Measurements from ENCODE around the gene MRPS5.

MRPS5 gene

DNA sequence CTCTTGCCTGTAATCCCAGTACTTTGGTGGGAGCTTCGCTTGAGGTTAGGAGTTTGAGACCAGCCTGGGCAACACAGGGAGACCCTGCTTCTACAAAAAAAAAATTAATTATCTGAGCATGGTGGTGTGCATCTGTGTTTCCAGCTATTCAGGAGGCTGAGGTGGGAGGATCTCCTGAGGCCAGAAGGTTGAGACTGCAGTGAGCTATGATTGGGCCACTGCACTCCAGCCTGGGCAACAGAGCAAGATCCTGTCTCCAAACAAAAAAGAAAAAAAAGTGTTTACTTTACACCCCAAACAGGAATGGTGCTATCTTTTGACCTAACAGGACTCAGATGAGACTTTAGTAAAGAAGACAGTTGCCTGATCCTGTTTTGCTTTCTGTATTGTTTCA, 60.5 kb downstream of the MRPS5 start:
- DNase-seq (ENCODE audit: low read depth in 2 of 2) = no peak

DNA sequence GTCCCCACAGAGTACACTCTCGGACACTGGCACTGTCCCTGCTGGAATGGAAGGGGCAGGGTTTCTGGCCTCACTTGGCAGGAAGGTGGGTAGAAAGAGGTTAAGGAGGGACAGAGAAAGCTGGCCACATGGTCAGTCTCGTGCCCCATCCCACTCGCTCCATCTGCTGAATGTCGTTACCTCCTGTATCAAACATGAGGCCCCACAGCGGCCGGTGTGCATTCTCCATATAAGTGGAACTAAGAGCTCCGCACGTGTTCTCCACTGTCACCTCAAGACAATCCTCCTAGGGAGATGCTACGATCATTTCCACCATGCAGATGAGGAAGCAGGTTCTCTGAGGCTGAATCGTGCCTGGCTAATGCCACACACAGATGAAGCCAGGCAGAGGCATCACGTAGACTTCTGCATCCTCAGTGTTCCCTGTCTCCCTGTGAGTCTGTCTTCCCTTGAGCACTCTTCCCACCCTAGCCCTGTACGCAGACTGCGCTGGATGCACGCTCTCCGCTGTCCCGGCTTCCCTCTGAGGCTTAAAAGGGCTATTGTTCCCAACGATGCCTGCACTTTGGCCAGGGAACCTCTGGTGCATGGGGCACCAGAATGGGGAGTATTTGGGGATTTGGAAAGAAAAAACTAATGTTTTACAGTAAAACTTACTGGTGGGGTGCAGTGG, 61.0 kb downstream of the MRPS5 start:
- DNase-seq (ENCODE audit: low read depth in 2 of 2) = no peak

DNA sequence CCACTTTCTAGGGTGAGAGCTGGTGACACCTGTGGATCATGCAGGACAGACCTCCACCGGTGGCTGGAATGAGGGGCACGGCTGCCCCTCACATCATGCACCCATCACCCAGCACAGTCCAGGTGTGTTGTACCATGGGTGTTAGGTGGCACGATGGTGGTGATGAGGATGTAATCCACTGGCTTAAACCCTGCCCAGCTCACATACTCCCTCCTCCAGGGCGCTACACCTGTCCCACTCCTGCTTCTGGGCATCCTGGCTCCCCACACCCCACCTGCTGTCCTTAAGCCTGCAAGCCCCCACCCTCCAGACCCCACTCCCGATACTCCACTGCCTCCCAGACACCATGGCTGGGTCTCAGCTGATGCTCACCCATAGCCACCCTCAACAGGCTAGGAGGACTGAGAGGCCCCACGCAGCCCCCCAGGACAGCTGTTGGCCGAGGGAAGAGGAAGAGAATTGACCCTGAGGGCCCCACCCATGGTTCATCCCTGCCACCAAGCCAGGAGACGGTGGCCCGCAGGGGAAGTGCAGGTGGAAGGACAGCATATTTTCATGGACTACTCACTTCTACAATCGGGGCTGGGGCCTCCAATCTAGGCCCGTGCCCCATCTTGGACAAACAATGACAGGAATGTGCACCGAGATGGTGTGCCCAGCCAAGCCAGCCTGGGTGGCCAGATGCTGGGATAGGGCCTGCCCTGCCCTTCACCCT, 61.8 kb downstream of the MRPS5 start:
- no peak for DNase-seq (ENCODE audit: low read depth in 2 of 2)

DNA sequence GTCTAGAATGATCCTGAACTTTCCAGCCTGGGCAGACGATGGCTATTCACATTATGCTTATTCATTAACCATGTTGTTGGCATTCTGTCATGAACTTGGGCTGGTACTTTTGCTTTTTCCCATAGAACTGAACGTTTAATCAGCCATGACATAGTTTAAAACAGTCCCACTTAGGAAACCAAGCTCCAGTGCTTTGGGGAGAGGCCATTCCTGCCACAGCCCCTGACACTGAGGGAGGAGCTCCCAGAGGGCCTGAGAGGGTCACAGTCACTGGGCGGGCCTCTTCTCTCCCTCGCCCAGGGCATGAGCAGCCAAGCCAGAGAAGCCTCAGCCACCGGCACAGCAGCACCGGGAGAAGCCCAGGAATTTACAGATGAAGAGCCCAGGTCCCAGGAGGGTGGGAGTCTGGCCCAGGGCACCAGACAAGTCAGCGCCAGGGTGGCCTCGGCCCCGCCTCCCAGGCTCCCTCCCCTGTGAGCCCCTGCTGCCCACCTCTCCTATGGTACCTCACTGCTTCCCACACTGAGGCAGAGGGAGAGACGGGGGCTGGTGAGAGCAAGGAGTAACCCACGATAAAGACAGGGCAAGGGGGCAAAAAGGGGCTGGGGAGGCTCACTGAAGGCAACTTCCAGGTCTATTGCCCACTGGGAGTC, 62.5 kb downstream of the MRPS5 start:
- no peak for DNase-seq (ENCODE audit: low read depth in 2 of 2)

DNA sequence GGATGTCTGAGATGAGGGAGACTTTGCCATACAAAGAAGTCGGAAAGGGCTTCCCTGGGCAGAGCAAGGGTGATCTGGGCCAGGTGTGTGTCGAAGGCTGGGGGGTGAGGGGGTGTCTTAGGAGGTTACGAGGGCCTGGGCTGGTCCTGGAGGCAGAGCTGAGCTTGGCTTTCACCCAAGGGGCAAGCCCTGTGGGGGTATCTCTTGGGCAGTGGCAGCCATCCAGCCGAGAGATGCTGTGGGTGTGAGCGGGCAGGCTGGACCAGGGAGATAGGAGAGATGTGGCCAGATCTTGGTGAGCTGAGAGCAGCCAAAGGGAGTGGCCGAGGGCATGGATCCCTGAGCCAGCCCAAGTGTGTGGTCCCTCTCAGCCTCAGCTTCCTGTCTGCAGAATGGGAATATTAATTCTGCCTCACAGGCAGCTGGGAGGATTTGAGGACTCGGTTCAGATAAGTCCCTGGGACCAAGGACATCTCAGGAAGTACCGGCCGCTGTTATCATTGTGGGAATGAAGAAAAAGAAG, 63.1 kb downstream of the MRPS5 start:
- DNase-seq (ENCODE audit: low read depth in 2 of 2) = no peak

DNA sequence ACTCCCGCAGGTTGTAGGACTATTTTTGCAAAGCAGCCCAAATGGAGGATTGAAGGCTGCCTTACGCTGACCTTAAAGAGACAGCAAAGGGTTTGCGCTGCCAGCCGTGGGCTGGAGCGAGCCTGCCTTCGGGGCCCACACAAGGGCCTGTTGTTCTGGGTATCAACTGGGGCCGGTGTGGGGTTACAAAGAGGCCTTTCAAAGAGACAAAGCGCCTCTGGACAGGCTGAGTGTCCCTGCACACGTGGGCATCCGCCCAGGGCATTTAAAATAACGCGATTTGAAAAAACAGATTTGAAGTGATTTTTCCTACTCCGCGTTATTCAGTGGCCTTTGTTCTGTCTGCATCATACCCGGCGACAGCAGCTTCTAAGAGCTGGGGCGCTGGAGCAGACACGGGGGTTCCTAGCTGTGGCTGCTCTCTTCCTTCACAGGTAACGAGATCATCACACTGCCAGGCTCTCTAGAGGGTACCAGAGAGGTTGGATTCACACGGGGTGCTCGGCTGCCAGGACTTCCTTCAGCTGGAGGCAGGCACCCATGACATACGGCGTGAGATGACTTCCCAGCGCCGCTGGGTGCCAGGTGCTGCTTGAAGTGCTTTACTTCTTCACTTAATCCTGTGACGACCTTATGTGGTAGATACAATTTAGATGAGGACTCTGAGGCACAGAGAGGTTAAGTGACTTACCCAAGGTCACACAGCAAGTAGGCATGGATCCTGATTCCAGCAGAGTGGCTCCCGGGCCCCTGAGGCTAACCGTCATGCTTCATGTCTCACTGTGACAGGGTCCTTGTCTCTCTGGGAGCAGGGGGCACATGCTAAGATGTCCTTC, 63.9 kb downstream of the MRPS5 start:
- DNase-seq (ENCODE audit: low read depth in 2 of 2) = no peak

DNA sequence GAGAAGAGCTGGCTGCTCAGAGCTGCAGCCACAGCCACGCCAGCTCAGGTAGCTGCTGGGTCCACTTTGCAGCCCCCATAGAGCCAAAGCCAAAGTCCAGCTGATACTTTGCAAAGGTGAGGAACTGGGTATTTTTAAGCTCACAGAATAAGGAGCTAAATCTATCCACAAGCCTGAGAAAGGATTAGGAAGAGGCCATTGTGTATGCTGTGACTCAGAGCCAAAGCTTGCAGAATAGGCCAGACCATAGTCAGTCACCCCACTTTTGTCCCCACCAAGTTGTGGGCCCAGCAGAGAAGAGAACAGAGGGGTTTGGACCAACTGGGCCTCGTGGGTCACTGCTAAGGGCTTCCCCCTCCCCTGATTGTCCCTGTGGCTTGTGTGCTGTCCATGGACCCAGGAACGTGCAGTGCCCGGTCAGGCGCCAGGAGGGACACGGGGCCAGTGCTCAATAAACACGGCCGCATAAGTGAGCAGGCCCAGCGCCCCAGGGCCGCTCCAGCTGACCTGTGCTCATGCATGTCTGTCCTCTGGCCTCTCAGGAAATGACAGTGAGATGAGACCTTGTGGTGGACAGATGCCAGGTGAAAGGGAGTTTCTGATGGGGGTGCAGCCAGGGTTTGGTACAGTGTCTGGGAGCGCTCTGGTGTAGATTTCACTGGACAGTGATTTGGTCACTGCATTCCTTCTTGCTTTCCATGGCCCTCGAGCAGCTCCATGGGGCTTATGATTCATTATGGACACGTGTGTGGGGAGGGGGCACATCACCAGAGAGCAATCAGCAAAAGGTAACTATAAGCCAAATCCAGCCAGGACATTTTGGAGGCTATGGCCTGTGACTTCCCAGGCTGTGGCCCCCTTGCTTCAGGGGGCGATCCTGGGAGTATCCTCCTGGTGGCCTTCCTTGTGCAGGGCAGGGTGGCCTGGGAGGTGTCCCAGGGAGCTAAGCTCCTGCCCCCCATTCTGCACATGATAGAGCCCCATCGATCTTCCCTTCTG, 64.8 kb downstream of the MRPS5 start:
- DNase-seq (ENCODE audit: low read depth in 2 of 2) = no peak

DNA sequence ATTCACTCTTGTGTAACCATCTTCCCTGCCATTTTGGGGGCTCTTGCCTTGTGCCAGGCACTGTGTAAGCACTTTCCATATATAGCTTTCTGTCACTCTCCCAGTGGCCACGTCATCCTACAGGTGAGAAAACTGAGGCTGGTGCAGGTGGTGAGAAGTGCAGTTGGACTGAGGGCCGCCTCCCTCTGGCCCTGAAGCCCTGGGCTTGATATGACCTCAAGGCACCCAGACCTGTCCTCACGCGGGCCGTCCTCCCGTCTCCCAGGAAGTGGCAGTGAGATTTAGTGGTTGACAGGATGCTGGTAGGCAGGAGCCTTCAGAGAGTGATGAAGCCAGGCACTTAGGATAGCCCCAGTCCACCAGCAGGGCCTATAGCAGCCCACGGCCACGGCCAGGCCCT, 65.6 kb downstream of the MRPS5 start:
- DNase-seq (ENCODE audit: low read depth in 2 of 2) = no peak

DNA sequence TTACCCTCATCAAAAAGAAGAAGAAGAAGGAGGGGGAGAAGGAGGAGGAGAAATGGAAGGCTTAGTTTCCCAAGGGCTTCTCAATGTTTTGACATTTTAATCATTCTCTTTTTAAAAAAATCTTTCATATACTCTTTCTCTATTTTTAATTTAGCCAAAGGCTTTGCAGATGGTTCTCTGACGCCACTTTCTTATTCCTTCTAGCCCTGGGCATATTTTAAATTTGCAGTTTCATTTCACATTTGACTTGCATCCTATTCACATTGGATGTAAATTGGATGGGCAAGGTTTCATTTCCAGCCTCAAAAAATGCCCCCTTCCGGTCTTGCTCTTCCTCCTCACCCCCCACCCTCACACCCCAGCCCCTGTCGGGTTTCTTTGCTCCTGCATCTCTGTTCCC, 66.3 kb downstream of the MRPS5 start:
- no peak for DNase-seq (ENCODE audit: low read depth in 2 of 2)

DNA sequence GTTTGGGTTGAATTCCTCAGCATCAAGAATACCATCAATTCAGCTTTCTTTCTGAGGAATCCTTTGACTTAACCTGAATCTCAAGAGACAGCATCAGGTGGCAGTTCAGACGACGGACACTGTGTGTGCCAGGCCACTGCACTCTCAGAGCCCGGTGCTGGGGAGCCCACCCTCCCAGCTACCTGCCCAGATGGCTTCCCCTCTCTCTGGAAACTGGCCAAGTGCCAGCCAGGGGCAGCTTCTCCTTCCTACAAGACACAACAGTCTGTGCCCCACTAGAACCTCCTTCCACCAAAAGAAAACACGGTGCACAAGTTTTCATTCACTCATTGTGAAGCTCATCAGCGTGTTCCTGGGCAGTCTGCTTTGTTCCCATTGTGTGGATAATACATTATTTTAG, 67.6 kb downstream of the MRPS5 start:
- no peak for DNase-seq (ENCODE audit: low read depth in 2 of 2)

DNA sequence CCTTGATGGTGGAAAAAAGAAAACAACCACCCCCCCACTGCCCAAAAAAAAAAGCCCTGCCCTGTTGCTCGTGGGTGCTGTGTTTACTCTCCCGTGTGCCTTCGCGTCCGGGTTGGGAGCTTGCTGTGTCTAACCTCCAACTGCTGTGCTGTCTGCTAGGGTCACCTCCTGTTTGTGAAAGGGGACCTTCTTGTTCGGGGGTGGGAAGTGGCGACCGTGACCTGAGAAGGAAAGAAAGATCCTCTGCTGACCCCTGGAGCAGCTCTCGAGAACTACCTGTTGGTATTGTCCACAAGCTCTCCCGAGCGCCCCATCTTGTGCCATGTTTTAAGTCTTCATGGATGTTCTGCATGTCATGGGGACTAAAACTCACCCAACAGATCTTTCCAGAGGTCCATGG, 68.1 kb downstream of the MRPS5 start:
- DNase-seq (ENCODE audit: low read depth in 2 of 2) = no peak

DNA sequence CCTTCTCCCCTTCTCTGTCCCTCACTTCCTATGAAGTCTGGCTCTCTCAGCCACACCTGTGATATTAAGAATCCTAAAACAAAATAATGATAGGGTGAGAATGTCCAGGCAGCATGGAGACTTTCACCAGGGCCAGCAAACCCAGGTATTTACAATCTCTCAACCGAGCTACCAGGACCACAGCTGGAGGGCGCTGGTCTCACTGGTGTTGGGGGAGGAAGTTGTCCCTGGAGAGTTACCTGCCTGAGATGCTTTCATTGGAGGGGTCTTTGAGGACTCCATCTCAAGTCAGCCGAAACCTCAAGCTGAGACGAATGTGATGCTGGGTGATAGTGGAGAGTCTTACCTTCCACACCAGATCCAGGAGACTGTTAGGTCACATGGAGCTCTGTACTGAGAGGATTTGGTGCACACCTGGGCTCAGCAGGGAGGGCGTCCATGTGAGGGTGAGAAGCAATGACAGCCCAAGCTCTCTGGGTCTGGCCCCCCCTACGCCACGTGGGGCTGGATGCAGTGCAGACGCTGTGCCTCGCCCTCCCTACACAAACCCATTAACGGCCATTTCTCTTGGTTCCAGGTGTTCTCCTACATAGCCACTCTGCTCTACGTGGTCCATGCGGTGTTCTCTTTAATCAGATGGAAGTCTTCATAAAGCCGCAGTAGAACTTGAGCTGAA, 68.7 kb downstream of the MRPS5 start:
- no peak for DNase-seq (ENCODE audit: low read depth in 2 of 2)

DNA sequence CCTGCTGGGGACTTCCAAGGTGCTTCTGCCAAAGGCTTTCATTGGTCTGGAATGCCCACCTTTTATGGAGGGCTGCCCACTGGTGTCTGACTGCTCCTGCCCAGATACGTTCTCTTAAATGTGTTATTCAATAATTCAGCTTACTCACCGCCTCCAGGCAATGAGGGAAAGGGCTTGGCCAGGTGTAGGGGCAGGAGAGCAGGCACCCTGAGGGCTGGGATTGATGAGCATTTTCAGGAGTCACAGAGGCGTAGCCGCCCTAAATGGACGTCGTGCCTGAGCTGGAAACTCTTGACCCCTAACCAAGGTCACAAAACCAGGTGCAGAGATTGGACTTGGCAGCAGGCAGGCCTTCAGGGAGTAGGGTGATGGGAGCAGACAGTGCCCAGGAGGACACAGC, 69.3 kb downstream of the MRPS5 start:
- DNase-seq (ENCODE audit: low read depth in 2 of 2) = no peak

DNA sequence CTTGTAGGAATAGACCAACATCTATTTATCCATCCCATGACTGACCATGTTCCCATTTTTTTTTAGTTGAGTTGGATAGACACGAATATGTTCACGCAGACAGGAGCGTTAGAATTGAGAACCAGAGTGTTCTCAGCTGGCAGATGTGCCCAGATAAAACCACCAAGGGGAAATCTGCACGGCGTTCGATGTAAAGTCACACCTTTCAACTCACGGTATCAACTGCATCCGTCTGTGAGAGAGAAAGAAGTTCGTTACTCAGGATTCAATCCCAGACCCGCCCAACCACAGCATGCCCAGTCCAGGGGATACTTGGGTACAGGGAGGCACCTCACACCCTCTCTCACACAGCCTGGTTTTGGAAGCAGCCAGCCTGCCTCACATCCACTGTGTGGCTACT, 70.0 kb downstream of the MRPS5 start:
- no peak for DNase-seq (ENCODE audit: low read depth in 2 of 2)

DNA sequence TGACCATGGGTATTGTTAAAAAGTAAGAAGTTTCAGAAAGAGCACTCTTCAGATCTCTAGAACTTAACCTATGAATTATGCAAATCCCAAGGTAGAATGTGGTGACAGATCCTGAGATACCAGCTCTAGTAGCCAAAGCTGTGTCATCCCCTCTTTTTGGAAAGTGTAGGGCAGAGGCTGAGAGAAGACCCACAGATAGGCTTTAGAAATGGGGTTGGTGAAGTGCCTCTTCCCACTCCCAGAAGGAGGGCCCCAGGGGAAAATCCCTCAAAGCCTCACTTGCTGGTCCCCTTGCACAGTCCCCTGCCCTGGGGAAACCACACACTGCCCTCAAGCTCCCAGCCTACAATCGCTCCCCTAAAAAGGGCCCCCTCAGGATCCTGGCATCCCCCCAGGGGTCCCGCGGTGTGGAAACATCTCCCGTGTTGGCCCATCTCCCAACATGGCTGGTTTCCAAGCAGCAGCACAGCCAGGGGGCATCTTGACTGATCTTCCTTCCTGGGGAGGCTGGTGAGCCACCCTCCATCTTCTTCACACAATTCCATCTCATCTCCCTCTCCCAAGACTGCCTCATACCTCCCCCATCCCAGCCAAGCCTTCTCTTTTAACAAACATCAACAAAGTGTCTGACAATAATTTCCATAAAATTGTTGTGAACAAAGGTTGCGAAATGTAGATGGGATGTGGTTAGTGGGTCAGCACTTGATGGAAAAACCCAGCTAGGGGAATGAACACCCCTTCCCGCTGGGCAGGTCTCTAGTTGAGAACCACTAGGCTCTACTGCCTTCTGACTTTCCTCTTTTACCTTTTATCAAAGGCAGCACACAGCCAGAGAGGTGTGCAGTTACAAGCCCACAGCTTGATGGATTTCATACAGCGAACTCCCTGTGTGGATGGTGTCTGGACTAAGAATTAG, 71.0 kb downstream of the MRPS5 start:
- DNase-seq (ENCODE audit: low read depth in 2 of 2) = no peak

DNA sequence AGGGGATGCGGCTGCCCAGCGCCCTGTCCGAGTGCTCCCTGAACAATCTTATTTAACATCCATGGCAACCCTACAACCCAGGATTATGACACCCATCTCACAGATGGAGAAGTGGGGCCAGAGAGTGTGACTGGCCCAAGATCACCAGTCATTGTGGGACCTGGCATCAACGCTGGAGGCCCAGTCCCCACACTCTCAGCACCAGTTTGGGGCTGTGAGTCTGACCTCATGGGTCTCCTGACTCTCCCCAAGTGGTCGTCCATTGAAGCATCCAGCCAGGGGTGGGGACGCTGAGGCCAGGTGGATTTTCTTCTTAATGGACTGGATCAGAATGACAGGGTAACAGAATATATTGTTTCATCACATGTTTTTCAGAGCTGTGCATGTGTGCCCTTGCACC, 71.6 kb downstream of the MRPS5 start:
- DNase-seq (ENCODE audit: low read depth in 2 of 2) = no peak

DNA sequence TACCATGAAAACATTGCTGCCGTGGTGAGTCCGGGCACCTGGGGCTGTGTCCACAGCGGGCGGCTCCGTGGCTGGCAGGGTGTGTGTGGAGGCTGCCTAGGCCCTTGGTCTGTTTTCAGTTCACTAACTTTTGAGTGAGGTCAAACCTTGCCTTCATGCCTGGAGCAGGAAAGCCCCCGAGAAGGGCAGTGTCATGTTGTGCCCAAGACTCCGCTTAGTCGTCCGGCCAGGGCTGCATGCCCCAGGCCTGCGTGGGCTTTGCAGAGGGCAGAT, 72.0 kb downstream of the MRPS5 start:
- DNase-seq (ENCODE audit: low read depth in 2 of 2) = no peak

DNA sequence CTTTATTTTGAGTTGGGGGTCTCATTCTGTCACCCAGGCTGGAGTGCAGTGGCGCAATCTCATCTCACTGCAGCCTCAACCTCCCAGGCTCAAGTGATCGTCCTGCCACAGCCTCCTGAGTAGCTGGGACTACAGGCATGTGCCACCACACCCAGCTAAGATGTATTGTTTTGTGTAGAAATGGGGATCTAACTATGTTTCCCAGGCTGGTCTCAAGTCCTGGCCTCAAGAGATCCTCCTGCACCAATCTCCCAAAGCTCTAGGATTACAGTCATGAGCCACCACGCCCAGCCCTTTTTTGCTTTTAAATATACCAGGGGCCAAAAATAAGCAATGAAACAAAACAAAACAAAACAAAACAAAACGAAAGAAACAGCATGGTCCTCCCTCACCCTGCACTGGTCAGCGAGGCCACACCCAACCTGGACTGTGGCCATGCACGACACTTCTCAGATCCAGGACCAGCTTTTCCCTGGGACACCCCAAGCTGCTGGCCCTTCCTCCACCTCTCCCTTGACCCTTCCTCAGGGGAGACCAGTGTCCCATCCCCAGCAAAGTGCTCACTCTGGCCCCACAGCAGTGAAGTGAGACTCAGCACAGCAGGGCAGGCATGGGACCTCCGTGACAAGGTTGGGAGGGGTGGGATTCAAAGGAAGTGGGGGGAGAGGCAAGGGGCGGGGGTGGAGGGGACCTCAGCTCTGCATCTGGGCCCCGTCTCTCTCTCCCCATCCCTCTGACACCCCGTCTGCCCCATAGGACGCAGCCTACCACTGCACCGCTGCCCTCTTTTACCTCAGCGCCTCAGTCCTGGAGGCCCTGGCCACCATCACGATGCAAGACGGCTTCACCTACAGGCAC, 72.6 kb downstream of the MRPS5 start:
- no peak for DNase-seq (ENCODE audit: low read depth in 2 of 2)

Measured in stimulated activated CD8-positive, alpha-beta memory T cell treated with anti-CD3 and anti-CD28 coated beads, Interleukin-2, amount 100 ng/mL, for 1 hour (primary cell).